Upper lobe of left lung (tissue), 6 donors: ENCODE results near the gene TRPM2. TPM values are rescaled to one million over a fixed set of nuclear protein-coding genes. Genes with fewer than 3 reads are reported as not detected.

Source experiments
- ATAC-seq, 2 donors: fragments of 200-7000 bp; cut with Tn5 transposase; one replicate each; pipeline ENCODE4 v1.9.1; 2022; ENCODE audit warnings: mild to moderate bottlenecking in 2 of 2, moderate library complexity in 2 of 2; ENCODE audit not compliant: low FRiP score in 2 of 2
- DNase-seq, 2 donors: peaks; one replicate each; pipeline ENCODE4 v3.0.0-alpha.2; 2019 to 2020
- H3K27ac ChIP-seq, 4 donors: fragments of 200-600 bp; sonication (generic); one replicate each; pipeline ENCODE4 v1.5.1; 2016 to 2019
- H3K27me3 ChIP-seq, 4 donors: fragments of 200-600 bp; sonication (generic); one replicate each; pipeline ENCODE4 v1.5.1; 2017 to 2019
- H3K36me3 ChIP-seq, 4 donors: fragments of 200-600 bp; sonication (generic); one replicate each; pipeline ENCODE4 v1.5.1; 2016 to 2019
- H3K4me1 ChIP-seq, 4 donors: fragments of 200-600 bp; sonication (generic); one replicate each; pipeline ENCODE4 v1.5.1; 2018 to 2019
- H3K4me3 ChIP-seq, 4 donors: fragments of 200-600 bp; sonication (generic); one replicate each; pipeline ENCODE4 v1.5.1; 2017 to 2019; ENCODE audit warnings: mild to moderate bottlenecking in 2 of 4, moderate library complexity in 1 of 4
- H3K9me3 ChIP-seq, 4 donors: fragments of 200-600 bp; sonication (generic); one replicate each; pipeline ENCODE4 v1.5.1; 2018 to 2019
- CTCF ChIP-seq, 6 experiments: fragments of 450-650 bp in 4 of 6; fragments of 200-600 bp in 2 of 6; sonication (generic) in 2 of 6; IDR thresholded peaks; one replicate each; pipeline ENCODE4 v1.5.1; 2016 to 2019; ENCODE audit warnings: antibody characterized with exemption in 6 of 6
- EP300 ChIP-seq, 4 donors: sonication (generic); formaldehyde crosslinking; IDR thresholded peaks; one replicate each; pipeline ENCODE4 v1.5.1; 2017; ENCODE audit warnings: antibody characterized with exemption in 4 of 4, control low read depth in 2 of 4
- POLR2A ChIP-seq, 4 donors: fragments of 450-650 bp; IDR thresholded peaks; one replicate each; pipeline ENCODE4 v1.5.1; 2016 to 2017; ENCODE audit warnings: antibody characterized with exemption in 4 of 4, mild to moderate bottlenecking in 2 of 4
- POLR2AphosphoS5 ChIP-seq, 2 donors: sonication (generic); formaldehyde crosslinking; IDR thresholded peaks; one replicate each; pipeline ENCODE4 v1.5.1; 2017; ENCODE audit warnings: antibody characterized with exemption in 2 of 2
- whole genome bisulfite sequencing, 2 donors: methylation state at CpG; one replicate each; pipeline ENCODE4 v1.1.5; 2017 to 2018; 5-methylcytosine and 5-hydroxymethylcytosine counted together
- total RNA-seq, 6 donors: library from RNA; depleted of rRNA in 4 of 6; stranded (reverse); fragments of >200 nt in 4 of 6; gene quantifications; one replicate each; pipeline versions ENCODE4 v1.1.0 to v1.2.1, GENCODE V29; 2016 to 2021
- donor health status: DM: no; HTN: no; CAD: no; lungs with moderate emphysema.
- donor health status: DM: no; HTN: yes; CAD: no; lungs with severe emphysema.

Gene TRPM2
- total RNA-seq, 6 donors from 2014 or later = 2.2 to 37.7 (median 12.7) TPM

GRCh38 chr21:44397431-44398031 is 44.1 kb downstream of the TRPM2 start:
- DNase-seq (peak in 1 of 2 donors; percentile 71), ATAC-seq (peak in 1 of 2 donors; percentile 24)
- Histone ChIP-seq H3K4me1 (no peaks in the 10 kb centered on the region), H3K36me3 (peaks cover 0 to 6% (median 0%) of the 10 kb centered on the region in 4 donors), H3K27ac (no peak overlapping the region), H3K9me3 (no peaks in the 10 kb centered on the region), H3K4me3 (no peak overlapping the region), H3K27me3 (no peaks in the 10 kb centered on the region)
- WGBS, 2 donors = 90 to 93% methylated on average over 11 to 22 of the region's 22 CpGs
- no peak for TF ChIP-seq POLR2AphosphoS5 (IDR thresholded peaks at IDR 0.05)
- no peak for TF ChIP-seq EP300 (IDR thresholded peaks at IDR 0.05)
- no peak for TF ChIP-seq CTCF (IDR thresholded peaks at IDR 0.05)
- no peak for TF ChIP-seq POLR2A (IDR thresholded peaks at IDR 0.05)

- Histone ChIP-seq H3K27ac (no peak overlapping the region), H3K4me3 (no peak overlapping the region), H3K27me3 (no peaks in the 10 kb centered on the region), H3K4me1 (no peaks in the 10 kb centered on the region), H3K36me3 (peaks cover 0 to 6% (median 0%) of the 10 kb centered on the region in 4 donors), H3K9me3 (no peaks in the 10 kb centered on the region)
- ATAC-seq = no peak
- DNase-seq = no peak
- TF ChIP-seq CTCF (IDR thresholded peaks at IDR 0.05) (no peak), POLR2A (IDR thresholded peaks at IDR 0.05) (no peak), POLR2AphosphoS5 (IDR thresholded peaks at IDR 0.05) (no peak), EP300 (IDR thresholded peaks at IDR 0.05) (no peak)
- 86 to 93% methylated on average over 9 of the region's 9 CpGs for WGBS, 2 donors
These were observed 45.1 kb downstream of the TRPM2 start for GRCh38 chr21:44398499-44398898.

GRCh38 chr21:44399151-44399954 is 45.9 kb downstream of the TRPM2 start:
- Histone ChIP-seq H3K27ac (no peak overlapping the region), H3K4me3 (no peak overlapping the region), H3K27me3 (no peaks in the 10 kb centered on the region), H3K4me1 (no peaks in the 10 kb centered on the region), H3K9me3 (no peaks in the 10 kb centered on the region), H3K36me3 (peaks cover 0 to 6% (median 0%) of the 10 kb centered on the region in 4 donors)
- WGBS, 2 donors = 85% methylated on average over 8 to 28 of the region's 33 CpGs
- no peak for ATAC-seq
- TF ChIP-seq POLR2A (IDR thresholded peaks at IDR 0.05) = no peak
- TF ChIP-seq EP300 (IDR thresholded peaks at IDR 0.05) = no peak
- no peak for TF ChIP-seq POLR2AphosphoS5 (IDR thresholded peaks at IDR 0.05)
- TF ChIP-seq CTCF (IDR thresholded peaks at IDR 0.05) = no peak
- DNase-seq = peak in 1 of 2 donors; percentile 59

- TF ChIP-seq POLR2A (IDR thresholded peaks at IDR 0.05) (no peak), CTCF (IDR thresholded peaks at IDR 0.05) (no peak), EP300 (IDR thresholded peaks at IDR 0.05) (no peak), POLR2AphosphoS5 (IDR thresholded peaks at IDR 0.05) (no peak)
- peak in 1 of 2 donors; percentile 70 for DNase-seq
- H3K4me3 ChIP-seq = no peak overlapping the region
- H3K4me1 ChIP-seq = no peaks in the 10 kb centered on the region
- no peak overlapping the region for H3K27ac ChIP-seq
- H3K9me3 ChIP-seq = no peaks in the 10 kb centered on the region
- H3K27me3 ChIP-seq = no peaks in the 10 kb centered on the region
- WGBS, 2 donors = 87 to 89% methylated on average over 10 to 24 of the region's 25 CpGs
- ATAC-seq = no peak
- H3K36me3 ChIP-seq = peaks cover 0 to 6% (median 0%) of the 10 kb centered on the region in 4 donors
These were observed 46.8 kb downstream of the TRPM2 start for GRCh38 chr21:44399955-44400790.
